ENCODE measurements around the gene TSC22D3. TPM values are rescaled to one million over a fixed set of nuclear protein-coding genes. Genes with fewer than 3 reads are reported as not detected.

The TSC22D3 gene
- total and polyA plus RNA-seq, 3 experiments from 2014 or later = 45.0 to 790 (median 47.3) TPM

DNA sequence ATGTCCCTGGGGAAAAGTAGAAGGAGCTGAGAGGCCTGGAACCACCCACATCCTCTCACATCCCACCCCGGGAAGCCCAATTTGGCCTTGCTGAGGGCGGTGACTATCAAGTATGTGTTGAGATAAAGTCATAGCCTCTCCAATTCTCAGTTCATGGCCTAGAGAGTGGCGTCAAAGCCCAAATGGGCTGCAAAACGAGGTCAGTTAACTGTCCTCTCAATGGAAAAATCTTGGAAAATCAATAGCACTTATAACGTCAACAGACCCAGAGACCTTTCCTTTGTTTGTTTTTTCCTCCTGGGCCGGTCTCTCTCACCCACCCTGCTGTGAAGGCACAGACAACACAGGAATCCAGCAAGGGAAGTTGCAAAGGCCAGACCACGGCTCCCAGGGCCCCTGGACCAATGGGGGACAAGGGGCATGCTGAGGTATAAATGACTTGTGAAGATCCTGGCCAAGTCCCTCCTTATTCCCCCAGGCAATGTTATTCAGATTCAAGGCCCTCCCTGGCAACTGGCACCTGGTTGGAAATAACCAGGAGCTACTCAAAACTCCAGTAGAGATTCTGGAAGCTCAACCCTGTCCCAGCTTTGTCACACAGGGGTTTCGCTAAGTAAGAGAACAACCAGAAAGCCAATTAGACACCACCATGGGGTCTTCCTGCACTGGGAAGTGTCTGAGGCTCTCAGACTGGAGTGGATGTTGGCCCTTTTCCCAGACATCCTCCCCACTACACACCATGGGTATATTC, 38.6 kb downstream of the TSC22D3 start:
- ChIA-PET POLR2A (no interaction called here), CTCF (interaction anchor here (1.2 kb wide), 1 partner anchor 40 kb away, joined by 6 read pairs; the partner anchor contains the start of gene NCBP2L)
- H3K9me3 ChIP-seq (ENCODE audit: low read length) = no peaks in the 10 kb centered on the region
- H3K4me1 ChIP-seq (ENCODE audit: insufficient read depth, low read length) = peaks cover 28% of the 10 kb centered on the region
- H3K27ac ChIP-seq (ENCODE audit: low read depth, low read length) = no peak overlapping the region
- H3K4me1 Mint-ChIP-seq = peaks cover 21 to 32% (median 27%) of the 10 kb centered on the region in 3 donors
- peaks cover 0 to 6% of the 10 kb centered on the region in 2 donors for H3K27me3 Mint-ChIP-seq
- no peak for DNase-seq
- no peaks in the 10 kb centered on the region for H3K27me3 ChIP-seq (ENCODE audit: insufficient read depth, low read length, poor library complexity, severe bottlenecking)
- H3K9me3 Mint-ChIP-seq = peaks cover 0 to under 1% (median 0%) of the 10 kb centered on the region in 5 donors
- H3K4me3 Mint-ChIP-seq = no peak overlapping the region
- H3K27ac Mint-ChIP-seq = no peak overlapping the region
- peaks cover 0 to under 1% (median 0%) of the 10 kb centered on the region in 3 donors for H3K36me3 Mint-ChIP-seq
- no peak overlapping the region for H3K4me3 ChIP-seq (ENCODE audit: low read length)
- no peaks in the 10 kb centered on the region for H3K36me3 ChIP-seq (ENCODE audit: insufficient read depth, low read length)

DNA sequence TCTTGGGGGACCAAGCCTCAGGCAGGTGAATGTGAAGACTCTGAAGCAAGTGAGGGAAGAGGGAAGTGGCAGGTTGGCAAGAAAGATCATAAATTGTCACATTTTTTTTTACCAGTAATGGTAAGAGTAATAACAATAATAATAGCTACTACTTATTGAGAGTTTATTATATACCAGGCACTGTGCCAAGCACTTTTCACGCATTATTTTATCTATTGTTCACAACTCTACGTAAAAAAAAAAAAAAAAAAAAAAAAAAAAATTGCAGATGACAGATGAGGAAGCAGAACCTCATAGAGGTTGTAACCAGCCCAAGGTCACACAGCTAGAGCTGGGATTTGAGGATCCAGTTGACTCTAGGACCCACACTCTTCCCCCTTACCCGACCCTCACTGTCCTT, 40.9 kb downstream of the TSC22D3 start:
- no peaks in the 10 kb centered on the region for H3K9me3 ChIP-seq (ENCODE audit: low read length)
- H3K27me3 Mint-ChIP-seq = peaks cover 0 to 5% of the 10 kb centered on the region in 2 donors
- H3K27ac Mint-ChIP-seq = no peak overlapping the region
- no peak overlapping the region for H3K27ac ChIP-seq (ENCODE audit: low read depth, low read length)
- peaks cover 3 to 9% (median 4%) of the 10 kb centered on the region in 3 donors for H3K4me1 Mint-ChIP-seq
- no peak overlapping the region for H3K4me3 ChIP-seq (ENCODE audit: low read length)
- no peak overlapping the region for H3K4me3 Mint-ChIP-seq
- ChIA-PET POLR2A (no interaction called here), CTCF (interaction anchor here (1.0 kb wide), 1 partner anchor 42 kb away, joined by 3 read pairs; the partner anchor contains the start of gene NCBP2L)
- H3K27me3 ChIP-seq (ENCODE audit: insufficient read depth, low read length, poor library complexity, severe bottlenecking) = no peaks in the 10 kb centered on the region
- H3K36me3 ChIP-seq (ENCODE audit: insufficient read depth, low read length) = no peaks in the 10 kb centered on the region
- H3K9me3 Mint-ChIP-seq = no peaks in the 10 kb centered on the region
- peaks cover 7% of the 10 kb centered on the region for H3K4me1 ChIP-seq (ENCODE audit: insufficient read depth, low read length)
- DNase-seq = no peak
- H3K36me3 Mint-ChIP-seq = no peaks in the 10 kb centered on the region

- Histone ChIP-seq H3K9me3 (ENCODE audit: low read length) (no peaks in the 10 kb centered on the region), H3K27me3 (ENCODE audit: insufficient read depth, low read length, poor library complexity, severe bottlenecking) (no peaks in the 10 kb centered on the region), H3K4me1 (ENCODE audit: insufficient read depth, low read length) (no peaks in the 10 kb centered on the region), H3K4me3 (ENCODE audit: low read length) (no peak overlapping the region), H3K27ac (ENCODE audit: low read depth, low read length) (no peak overlapping the region), H3K36me3 (ENCODE audit: insufficient read depth, low read length) (no peaks in the 10 kb centered on the region)
- H3K4me3 Mint-ChIP-seq = no peak overlapping the region
- H3K27ac Mint-ChIP-seq = peak overlapping the region in 1 of 8 donors; percentile 60
- ChIA-PET CTCF (interaction anchor here (1.0 kb wide), 1 partner anchor 43 kb away, joined by 3 read pairs; the partner anchor contains the start of gene NCBP2L), POLR2A (no interaction called here)
- peaks cover 0 to 5% of the 10 kb centered on the region in 2 donors for H3K27me3 Mint-ChIP-seq
- no peaks in the 10 kb centered on the region for H3K36me3 Mint-ChIP-seq
- no peak for DNase-seq
- peaks cover 0 to 3% (median 0%) of the 10 kb centered on the region in 3 donors for H3K4me1 Mint-ChIP-seq
- H3K9me3 Mint-ChIP-seq = no peaks in the 10 kb centered on the region
Measured at GRCh38 chrX:107733686-107734085, 41.9 kb downstream of the TSC22D3 start.

DNA sequence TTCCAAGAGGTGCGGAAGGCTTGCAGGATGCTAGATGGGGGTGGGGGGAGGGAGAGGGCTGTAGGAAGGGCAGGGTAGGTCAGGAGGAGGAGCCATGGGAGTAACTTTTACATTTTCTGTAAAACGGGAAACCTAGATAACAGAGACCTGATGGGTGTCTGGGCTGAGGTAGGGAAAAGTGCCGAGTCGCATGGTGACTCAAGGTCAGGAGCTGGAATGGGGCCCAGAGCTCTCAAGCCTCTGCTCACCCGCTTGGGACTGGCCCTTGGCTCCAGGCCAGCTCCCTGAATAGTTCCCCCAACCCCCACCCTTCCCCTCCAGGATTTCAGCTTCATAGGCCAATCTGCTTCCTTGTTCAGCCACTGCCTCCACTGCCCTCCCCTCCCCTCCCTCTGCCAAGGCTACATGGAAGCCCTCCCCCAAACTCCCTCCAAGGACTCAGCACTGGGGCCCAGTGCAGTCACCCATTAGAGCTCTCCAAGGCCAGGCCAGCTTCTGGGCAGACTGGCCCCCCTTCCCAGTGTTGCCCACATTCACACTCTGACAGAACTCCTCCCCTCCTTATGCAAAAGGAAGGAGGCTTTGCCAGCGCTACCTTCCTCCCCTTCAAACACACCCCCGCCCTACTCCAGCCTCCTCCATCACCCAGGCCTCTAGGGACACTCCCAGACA, 43.6 kb downstream of the TSC22D3 start:
- no peak overlapping the region for H3K4me3 ChIP-seq (ENCODE audit: low read length)
- H3K27ac ChIP-seq (ENCODE audit: low read depth, low read length) = no peak overlapping the region
- H3K36me3 Mint-ChIP-seq = no peaks in the 10 kb centered on the region
- H3K36me3 ChIP-seq (ENCODE audit: insufficient read depth, low read length) = no peaks in the 10 kb centered on the region
- no peaks in the 10 kb centered on the region for H3K4me1 ChIP-seq (ENCODE audit: insufficient read depth, low read length)
- H3K27me3 ChIP-seq (ENCODE audit: insufficient read depth, low read length, poor library complexity, severe bottlenecking) = no peaks in the 10 kb centered on the region
- no peak overlapping the region for H3K4me3 Mint-ChIP-seq
- peaks cover 0 to 5% of the 10 kb centered on the region in 2 donors for H3K27me3 Mint-ChIP-seq
- H3K9me3 Mint-ChIP-seq = no peaks in the 10 kb centered on the region
- no peaks in the 10 kb centered on the region for H3K9me3 ChIP-seq (ENCODE audit: low read length)
- DNase-seq = no peak
- ChIA-PET POLR2A (no interaction called here), CTCF (no interaction called here)
- H3K4me1 Mint-ChIP-seq = peaks cover 0 to 3% (median 0%) of the 10 kb centered on the region in 3 donors
- H3K27ac Mint-ChIP-seq = peak overlapping the region in 1 of 8 donors; percentile 75

GRCh38 chrX:107730991-107731766, 44.4 kb downstream of the TSC22D3 start:
- Histone ChIP-seq H3K4me3 (ENCODE audit: low read length) (no peak overlapping the region), H3K27ac (ENCODE audit: low read depth, low read length) (no peak overlapping the region), H3K27me3 (ENCODE audit: insufficient read depth, low read length, poor library complexity, severe bottlenecking) (no peaks in the 10 kb centered on the region), H3K4me1 (ENCODE audit: insufficient read depth, low read length) (no peaks in the 10 kb centered on the region), H3K9me3 (ENCODE audit: low read length) (no peaks in the 10 kb centered on the region), H3K36me3 (ENCODE audit: insufficient read depth, low read length) (no peaks in the 10 kb centered on the region)
- Mint-ChIP-seq H3K36me3 (no peaks in the 10 kb centered on the region), H3K9me3 (no peaks in the 10 kb centered on the region), H3K27me3 (peaks cover 0 to 5% of the 10 kb centered on the region in 2 donors), H3K4me3 (no peak overlapping the region), H3K4me1 (peaks cover 0 to 3% (median 0%) of the 10 kb centered on the region in 3 donors), H3K27ac (no peak overlapping the region)
- no peak for DNase-seq
- ChIA-PET POLR2A (no interaction called here), CTCF (no interaction called here)

- Histone ChIP-seq H3K4me3 (ENCODE audit: low read length) (no peak overlapping the region), H3K27ac (ENCODE audit: low read depth, low read length) (no peak overlapping the region), H3K9me3 (ENCODE audit: low read length) (no peaks in the 10 kb centered on the region), H3K27me3 (ENCODE audit: insufficient read depth, low read length, poor library complexity, severe bottlenecking) (no peaks in the 10 kb centered on the region), H3K4me1 (ENCODE audit: insufficient read depth, low read length) (no peaks in the 10 kb centered on the region), H3K36me3 (ENCODE audit: insufficient read depth, low read length) (no peaks in the 10 kb centered on the region)
- no peak overlapping the region for H3K27ac Mint-ChIP-seq
- DNase-seq = no peak
- H3K27me3 Mint-ChIP-seq = peaks cover 0 to 5% of the 10 kb centered on the region in 2 donors
- ChIA-PET CTCF (interaction anchor here (1.4 to 2.6 kb wide), 3 partner anchors 12 to 57 kb away, joined by 3 to 7 read pairs (median 6); no protein-coding TSS in a partner anchor), POLR2A (no interaction called here)
- no peak overlapping the region for H3K4me3 Mint-ChIP-seq
- no peaks in the 10 kb centered on the region for H3K9me3 Mint-ChIP-seq
- no peaks in the 10 kb centered on the region for H3K36me3 Mint-ChIP-seq
- peaks cover 0 to 3% (median 0%) of the 10 kb centered on the region in 3 donors for H3K4me1 Mint-ChIP-seq
Measured at GRCh38 chrX:107730298-107730655, 45.3 kb downstream of the TSC22D3 start.

GRCh38 chrX:107729558-107730297, 45.9 kb downstream of the TSC22D3 start:
- H3K4me3 Mint-ChIP-seq = no peak overlapping the region
- H3K27ac Mint-ChIP-seq = no peak overlapping the region
- no peaks in the 10 kb centered on the region for H3K9me3 ChIP-seq (ENCODE audit: low read length)
- ChIA-PET CTCF (interaction anchor here (1.4 to 2.6 kb wide), 3 partner anchors 11 to 57 kb away, joined by 3 to 7 read pairs (median 6); no protein-coding TSS in a partner anchor), POLR2A (no interaction called here)
- H3K36me3 Mint-ChIP-seq = no peaks in the 10 kb centered on the region
- H3K4me1 ChIP-seq (ENCODE audit: insufficient read depth, low read length) = no peaks in the 10 kb centered on the region
- no peak overlapping the region for H3K27ac ChIP-seq (ENCODE audit: low read depth, low read length)
- H3K4me3 ChIP-seq (ENCODE audit: low read length) = no peak overlapping the region
- peaks cover 0 to 5% of the 10 kb centered on the region in 2 donors for H3K27me3 Mint-ChIP-seq
- H3K9me3 Mint-ChIP-seq = no peaks in the 10 kb centered on the region
- peaks cover 0 to 3% (median 0%) of the 10 kb centered on the region in 3 donors for H3K4me1 Mint-ChIP-seq
- no peaks in the 10 kb centered on the region for H3K36me3 ChIP-seq (ENCODE audit: insufficient read depth, low read length)
- no peaks in the 10 kb centered on the region for H3K27me3 ChIP-seq (ENCODE audit: insufficient read depth, low read length, poor library complexity, severe bottlenecking)
- DNase-seq = no peak

Data from CD8-positive, alpha-beta memory T cell (primary cell).